Stomach (tissue), 4 donors: ENCODE results near the gene GMCL2.

Experiments used
- POLR2A ChIP-seq, 4 donors: fragments of 450-650 bp; IDR thresholded peaks; one replicate each; pipeline ENCODE4 v1.6.1; 2016; ENCODE audit warnings: antibody characterized with exemption in 4 of 4, control low read depth in 2 of 4, mild to moderate bottlenecking in 1 of 4, moderate library complexity in 1 of 4
- TF ChIP-seq, protein P1 (sequence below), 7 experiments: fragments of 450-650 bp in 4 of 7; fragments of 200-600 bp in 3 of 7; sonication (generic) in 3 of 7; IDR thresholded peaks; one replicate each; pipeline ENCODE4 v1.5.1; 2016 to 2019; ENCODE audit warnings: antibody characterized with exemption in 7 of 7, control low read depth in 2 of 7, mild to moderate bottlenecking in 1 of 7

DNA sequence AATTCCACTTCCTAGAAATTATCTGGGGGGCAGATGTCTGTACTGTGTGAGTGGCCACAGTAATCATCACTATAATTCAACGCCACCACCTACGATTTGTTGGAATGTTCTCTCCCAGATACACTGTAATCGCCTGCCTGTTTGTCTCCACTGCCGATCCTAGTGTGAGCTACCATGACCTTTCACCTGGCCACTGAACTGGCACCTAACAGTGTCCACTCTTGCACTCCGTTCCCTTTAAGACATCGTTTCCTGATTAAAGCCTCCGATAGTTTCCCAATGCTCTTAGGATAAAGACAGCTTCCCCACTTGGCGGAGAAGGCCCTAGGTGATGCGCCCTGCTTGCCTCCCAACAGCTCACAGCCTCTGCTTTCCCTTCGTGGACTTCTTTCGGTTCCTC, 41.4 kb upstream of the GMCL2 start:
- TF ChIP-seq, protein P1, sequence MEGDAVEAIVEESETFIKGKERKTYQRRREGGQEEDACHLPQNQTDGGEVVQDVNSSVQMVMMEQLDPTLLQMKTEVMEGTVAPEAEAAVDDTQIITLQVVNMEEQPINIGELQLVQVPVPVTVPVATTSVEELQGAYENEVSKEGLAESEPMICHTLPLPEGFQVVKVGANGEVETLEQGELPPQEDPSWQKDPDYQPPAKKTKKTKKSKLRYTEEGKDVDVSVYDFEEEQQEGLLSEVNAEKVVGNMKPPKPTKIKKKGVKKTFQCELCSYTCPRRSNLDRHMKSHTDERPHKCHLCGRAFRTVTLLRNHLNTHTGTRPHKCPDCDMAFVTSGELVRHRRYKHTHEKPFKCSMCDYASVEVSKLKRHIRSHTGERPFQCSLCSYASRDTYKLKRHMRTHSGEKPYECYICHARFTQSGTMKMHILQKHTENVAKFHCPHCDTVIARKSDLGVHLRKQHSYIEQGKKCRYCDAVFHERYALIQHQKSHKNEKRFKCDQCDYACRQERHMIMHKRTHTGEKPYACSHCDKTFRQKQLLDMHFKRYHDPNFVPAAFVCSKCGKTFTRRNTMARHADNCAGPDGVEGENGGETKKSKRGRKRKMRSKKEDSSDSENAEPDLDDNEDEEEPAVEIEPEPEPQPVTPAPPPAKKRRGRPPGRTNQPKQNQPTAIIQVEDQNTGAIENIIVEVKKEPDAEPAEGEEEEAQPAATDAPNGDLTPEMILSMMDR (IDR thresholded peaks at IDR 0.05), result no peak
- TF ChIP-seq POLR2A (IDR thresholded peaks at IDR 0.05), result no peak
